Gastrocnemius medialis (tissue), 4 donors: ENCODE results near the gene HHATL. TPM values are rescaled to one million over a fixed set of nuclear protein-coding genes. Genes with fewer than 3 reads are reported as not detected.

Experiments used
- ATAC-seq, 2 donors: fragments of 150-250 bp; one replicate each; pipeline ENCODE4 v1.9.1; 2016
- DNase-seq, 2 donors: peaks; one replicate each; pipeline ENCODE4 v3.0.0-alpha.2; 2019
- H3K27ac ChIP-seq, 4 donors: fragments of 200-600 bp; sonication (generic); 1 replicate in 1 of 4; 2 replicates in 3 of 4; pipeline ENCODE4 v1.5.1; 2016 to 2018; ENCODE audit warnings: mild to moderate bottlenecking in 2 of 4, moderate library complexity in 1 of 4
- H3K27me3 ChIP-seq, 3 donors: fragments of 200-600 bp; sonication (generic) in 2 of 3; 1 replicate in 1 of 3; 2 replicates in 2 of 3; pipeline versions ENCODE4 v1.5.1 to v1.6.0; 2016 to 2019; ENCODE audit warnings: mild to moderate bottlenecking in 1 of 3, moderate library complexity in 1 of 3
- H3K36me3 ChIP-seq, 2 donors: fragments of 200-600 bp; sonication (generic) in 1 of 2; one replicate each; pipeline ENCODE4 v1.5.1; 2017 to 2018
- H3K4me1 ChIP-seq, 2 donors: fragments of 200-600 bp; sonication (generic) in 1 of 2; one replicate each; pipeline ENCODE4 v1.5.1; 2016 to 2017; ENCODE audit warnings: mild to moderate bottlenecking in 2 of 2
- H3K4me3 ChIP-seq, 4 donors: fragments of 200-600 bp; sonication (generic) in 3 of 4; 1 replicate in 1 of 4; 2 replicates in 3 of 4; pipeline ENCODE4 v1.5.1; 2016 to 2019; ENCODE audit warnings: mild to moderate bottlenecking in 2 of 4
- H3K9me3 ChIP-seq, 3 donors: fragments of 200-600 bp; sonication (generic) in 2 of 3; 1 replicate in 1 of 3; 2 replicates in 2 of 3; pipeline ENCODE4 v1.5.1; 2016 to 2019
- POLR2A ChIP-seq, 2 donors: fragments of 450-650 bp; IDR thresholded peaks; one replicate each; pipeline ENCODE4 v1.6.1; 2017; ENCODE audit warnings: antibody characterized with exemption in 2 of 2, mild to moderate bottlenecking in 2 of 2, moderate library complexity in 2 of 2
- in situ Hi-C, 4 donors: fragments of 200-750 bp; cut with MboI; loops; one replicate each; pipeline versions ENCODE4 v1.15.0 to v1.8.0; 2017; ENCODE audit warnings: low sequenced_read_pairs in 4 of 4
- intact Hi-C: fragments of 100-400 bp; cut with DNase I; formaldehyde crosslinking; loops from one replicate; pipeline ENCODE4 v1.15.1; 2023; ENCODE audit warnings: low total_unique reads
- total RNA-seq, 4 donors: library from RNA; depleted of rRNA; stranded (reverse); fragments of >200 nt; gene quantifications; one replicate each; pipeline versions ENCODE4 v1.1.0 to v1.2.3, GENCODE V29; 2016
- TF ChIP-seq, protein P1 (sequence below), 5 experiments: fragments of 450-650 bp in 3 of 5; fragments of 200-600 bp in 2 of 5; sonication (generic) in 2 of 5; IDR thresholded peaks in 4 of 5; conservative IDR thresholded peaks in 1 of 5; 1 replicate in 4 of 5; 2 replicates in 1 of 5; pipeline ENCODE4 v1.5.1; 2016 to 2019; ENCODE audit warnings: antibody characterized with exemption in 5 of 5, mild to moderate bottlenecking in 3 of 5, moderate library complexity in 3 of 5

The HHATL gene
- total RNA-seq, 4 donors from 2014 or later = 78.0 to 309 (median 164) TPM

DNA sequence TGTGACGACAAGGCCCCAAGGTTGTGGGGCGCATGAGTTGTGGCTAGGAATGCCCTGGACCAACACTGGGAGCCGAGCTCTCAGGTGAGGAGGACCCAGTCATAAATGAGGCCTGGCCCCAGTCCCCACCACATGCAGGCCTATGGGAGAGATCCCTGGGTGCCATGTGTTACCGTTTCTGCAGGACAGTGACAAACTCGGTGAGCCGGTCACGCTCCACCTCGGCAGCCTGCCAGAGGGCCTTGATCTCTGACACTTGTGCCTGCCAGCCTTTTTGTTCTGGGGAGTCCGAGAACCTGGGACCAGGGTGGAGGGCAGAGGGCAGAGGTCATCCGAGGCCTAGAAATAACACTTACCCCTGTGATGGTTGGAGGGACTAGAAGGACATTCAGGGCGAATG, 27.7 kb upstream of the HHATL start:
- H3K4me1 ChIP-seq = peaks cover 30 to 38% of the 10 kb centered on the region in 2 donors

GRCh38 chr3:42729404-42730145, 27.0 kb upstream of the HHATL start:
- in situ Hi-C loops = loop anchor here in 1 of 4 donors (25.0 kb wide), 1 partner anchor 142 kb away; the partner anchor contains the start of genes SEC22C and SS18L2

More for the DNA sequence above, 27.7 kb upstream of the HHATL start:
- intact Hi-C loops = no loop called here
- no peaks in the 10 kb centered on the region for H3K9me3 ChIP-seq
- peak overlapping the region; percentile 69 to 91 (median 82) for H3K27ac ChIP-seq
- H3K4me3 ChIP-seq = no peak overlapping the region
- H3K36me3 ChIP-seq = no peaks in the 10 kb centered on the region
- peak; percentile 18 to 20 for ATAC-seq
- in situ Hi-C loops = loop anchor here in 1 of 4 donors (25.0 kb wide), 1 partner anchor 143 kb away; the partner anchor contains the start of genes SEC22C and SS18L2
- TF ChIP-seq POLR2A (IDR thresholded peaks at IDR 0.05) = no peak
- TF ChIP-seq, protein P1, sequence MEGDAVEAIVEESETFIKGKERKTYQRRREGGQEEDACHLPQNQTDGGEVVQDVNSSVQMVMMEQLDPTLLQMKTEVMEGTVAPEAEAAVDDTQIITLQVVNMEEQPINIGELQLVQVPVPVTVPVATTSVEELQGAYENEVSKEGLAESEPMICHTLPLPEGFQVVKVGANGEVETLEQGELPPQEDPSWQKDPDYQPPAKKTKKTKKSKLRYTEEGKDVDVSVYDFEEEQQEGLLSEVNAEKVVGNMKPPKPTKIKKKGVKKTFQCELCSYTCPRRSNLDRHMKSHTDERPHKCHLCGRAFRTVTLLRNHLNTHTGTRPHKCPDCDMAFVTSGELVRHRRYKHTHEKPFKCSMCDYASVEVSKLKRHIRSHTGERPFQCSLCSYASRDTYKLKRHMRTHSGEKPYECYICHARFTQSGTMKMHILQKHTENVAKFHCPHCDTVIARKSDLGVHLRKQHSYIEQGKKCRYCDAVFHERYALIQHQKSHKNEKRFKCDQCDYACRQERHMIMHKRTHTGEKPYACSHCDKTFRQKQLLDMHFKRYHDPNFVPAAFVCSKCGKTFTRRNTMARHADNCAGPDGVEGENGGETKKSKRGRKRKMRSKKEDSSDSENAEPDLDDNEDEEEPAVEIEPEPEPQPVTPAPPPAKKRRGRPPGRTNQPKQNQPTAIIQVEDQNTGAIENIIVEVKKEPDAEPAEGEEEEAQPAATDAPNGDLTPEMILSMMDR (IDR thresholded peaks at IDR 0.05 in 4 of 5, conservative IDR thresholded peaks at IDR 0.05 in 1 of 5) = no peak
- DNase-seq = peak in 1 of 2 donors; percentile 60
- no peaks in the 10 kb centered on the region for H3K27me3 ChIP-seq

DNA sequence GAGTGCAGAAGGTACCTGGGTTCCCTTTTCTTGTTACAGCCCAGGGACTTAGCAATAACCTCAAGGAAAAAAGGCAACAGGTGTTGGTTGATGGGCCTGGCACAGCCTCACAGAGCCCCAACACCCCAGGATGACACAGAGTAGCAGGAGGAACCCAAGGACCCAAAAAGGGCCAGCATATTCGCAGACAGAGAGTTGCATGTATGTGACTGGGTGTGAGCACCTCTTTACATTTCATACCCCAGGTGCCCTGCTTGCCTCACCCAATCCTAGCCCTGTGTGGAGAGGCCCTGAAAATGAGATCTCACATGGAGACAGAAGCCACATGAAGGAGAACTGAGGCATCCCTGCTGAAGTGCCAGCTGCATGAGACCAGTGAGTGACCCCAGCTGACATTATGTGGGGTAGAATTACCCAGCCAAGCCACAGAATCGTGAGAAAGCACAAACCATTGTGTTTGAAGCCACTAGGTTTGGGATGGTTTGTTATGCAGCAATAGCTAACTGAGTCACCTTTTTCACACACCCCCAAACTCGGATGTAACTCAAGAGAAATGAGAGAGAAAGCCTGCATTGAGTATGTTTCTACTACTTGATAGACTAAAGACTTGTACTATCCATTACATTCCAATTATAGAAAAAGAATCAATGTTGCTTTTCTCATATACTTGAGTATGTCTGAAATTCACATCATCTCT, 26.2 kb upstream of the HHATL start:
- Histone ChIP-seq H3K4me3 (no peak overlapping the region), H3K27me3 (no peaks in the 10 kb centered on the region), H3K27ac (peak overlapping the region; percentile 69 to 91 (median 82)), H3K4me1 (peaks cover 30 to 38% of the 10 kb centered on the region in 2 donors), H3K36me3 (no peaks in the 10 kb centered on the region), H3K9me3 (no peaks in the 10 kb centered on the region)
- no peak for TF ChIP-seq POLR2A (IDR thresholded peaks at IDR 0.05)
- TF ChIP-seq, protein P1 (IDR thresholded peaks at IDR 0.05 in 4 of 5, conservative IDR thresholded peaks at IDR 0.05 in 1 of 5) = no peak
- DNase-seq (peak in 1 of 2 donors; percentile 17), ATAC-seq (peak in 1 of 2 donors; percentile 12)
- intact Hi-C loops = no loop called here
- in situ Hi-C loops = loop anchor here in 1 of 4 donors (25.0 kb wide), 1 partner anchor 142 kb away; the partner anchor contains the start of genes SEC22C and SS18L2

More at GRCh38 chr3:42729404-42730145, 27.0 kb upstream of the HHATL start:
- Histone ChIP-seq H3K4me3 (no peak overlapping the region), H3K4me1 (peaks cover 30 to 38% of the 10 kb centered on the region in 2 donors), H3K27ac (peak overlapping the region; percentile 69 to 91 (median 82)), H3K36me3 (no peaks in the 10 kb centered on the region), H3K9me3 (no peaks in the 10 kb centered on the region), H3K27me3 (no peaks in the 10 kb centered on the region)
- TF ChIP-seq, protein P1 (IDR thresholded peaks at IDR 0.05 in 4 of 5, conservative IDR thresholded peaks at IDR 0.05 in 1 of 5) = no peak
- TF ChIP-seq POLR2A (IDR thresholded peaks at IDR 0.05) = no peak
- peak; percentile 57 to 67 for DNase-seq
- peak; percentile 71 to 86 for ATAC-seq
- intact Hi-C loops = no loop called here

GRCh38 chr3:42728056-42728455, 25.5 kb upstream of the HHATL start:
- DNase-seq = peak in 1 of 2 donors; percentile 39
- in situ Hi-C loops = loop anchor here in 1 of 4 donors (25.0 kb wide), 1 partner anchor 141 kb away; the partner anchor contains the start of genes SEC22C and SS18L2
- Histone ChIP-seq H3K4me3 (no peak overlapping the region), H3K27me3 (no peaks in the 10 kb centered on the region), H3K36me3 (no peaks in the 10 kb centered on the region), H3K9me3 (no peaks in the 10 kb centered on the region), H3K4me1 (peaks cover 30 to 42% of the 10 kb centered on the region in 2 donors), H3K27ac (peak overlapping the region; percentile 69 to 91 (median 82))
- ATAC-seq = peak in 1 of 2 donors; percentile 21
- TF ChIP-seq, protein P1 (IDR thresholded peaks at IDR 0.05 in 4 of 5, conservative IDR thresholded peaks at IDR 0.05 in 1 of 5) = no peak
- no peak for TF ChIP-seq POLR2A (IDR thresholded peaks at IDR 0.05)
- intact Hi-C loops = no loop called here
